HG03442 (cell line): Measurements from ENCODE around the gene SHC3.

ENCODE experiments used
- ATAC-seq: cut with Tn5 transposase; IDR thresholded peaks from one replicate; pipeline ENCODE4 v1.9.1; 2021; ENCODE audit warnings: mild to moderate bottlenecking, moderate library complexity; ENCODE audit not compliant: unreplicated experiment

Gene SHC3

DNA sequence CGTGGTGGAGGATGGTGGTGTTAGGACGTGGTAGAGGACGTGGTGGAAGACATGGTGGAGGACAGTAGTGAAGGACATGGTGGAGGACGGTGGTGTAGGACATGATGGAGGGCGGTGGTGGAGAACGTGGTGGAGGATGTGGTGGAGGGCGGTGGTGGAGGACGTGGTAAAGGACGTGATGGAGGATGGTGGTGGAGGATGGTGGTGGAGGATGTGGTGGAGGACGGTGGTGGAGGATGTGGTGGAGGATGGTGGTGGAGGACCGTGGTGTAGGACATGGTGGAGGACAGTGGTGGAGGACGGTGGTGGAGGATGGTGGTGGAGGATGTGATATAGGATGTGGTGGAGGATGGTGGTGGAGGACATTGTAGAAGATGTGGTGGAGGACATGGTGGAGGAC, 119.7 kb downstream of the SHC3 start:
- no peak for ATAC-seq

DNA sequence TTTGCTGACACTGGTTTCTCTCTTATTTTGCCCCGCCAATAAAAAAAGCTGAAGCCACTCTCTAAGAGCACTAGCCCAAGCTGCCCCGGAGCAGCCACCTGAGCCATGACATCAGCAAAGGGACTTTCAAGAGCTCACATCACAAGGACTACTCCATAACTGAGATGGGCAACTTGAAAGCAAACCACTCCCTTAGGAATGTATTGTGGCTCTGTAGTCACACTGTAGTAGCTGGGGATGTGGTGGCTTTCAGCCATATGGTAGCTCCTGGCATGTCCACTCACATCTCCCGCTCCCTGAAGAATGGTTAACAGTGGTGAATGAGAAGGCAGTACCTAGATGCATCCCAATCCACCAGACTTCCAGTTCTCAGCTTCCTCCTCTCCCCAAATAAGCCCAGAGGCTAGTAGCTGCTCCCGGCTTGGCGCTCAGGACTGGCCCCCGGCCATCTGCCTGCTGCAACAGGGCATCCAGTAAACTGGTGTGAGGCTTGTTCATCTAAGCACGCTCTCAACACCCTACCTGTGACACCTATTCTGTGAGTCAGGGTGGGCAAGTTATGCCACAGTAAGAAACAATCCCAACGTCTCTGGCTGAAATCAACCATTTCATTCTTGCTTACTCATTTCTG, 123.6 kb downstream of the SHC3 start:
- ATAC-seq = no peak

DNA sequence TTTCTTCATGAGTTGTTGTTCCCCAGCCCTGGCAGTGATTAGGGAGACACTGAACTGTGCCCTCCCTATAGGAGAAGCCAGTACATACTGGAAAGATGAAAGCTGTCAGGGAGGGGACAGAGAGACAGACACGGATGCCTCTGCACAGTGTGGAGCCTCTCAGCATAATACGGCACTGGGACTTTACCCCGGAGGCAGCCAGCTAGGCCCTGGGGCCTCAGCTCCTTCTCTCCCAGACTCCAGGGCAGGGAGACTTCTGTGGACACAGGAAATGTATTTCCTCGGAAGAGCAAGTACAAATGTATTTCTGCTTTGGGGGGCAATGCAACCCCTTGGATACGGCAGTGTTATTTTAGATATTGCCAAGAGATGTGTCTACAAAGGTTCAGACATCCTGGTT, 125.3 kb downstream of the SHC3 start:
- ATAC-seq = no peak

DNA sequence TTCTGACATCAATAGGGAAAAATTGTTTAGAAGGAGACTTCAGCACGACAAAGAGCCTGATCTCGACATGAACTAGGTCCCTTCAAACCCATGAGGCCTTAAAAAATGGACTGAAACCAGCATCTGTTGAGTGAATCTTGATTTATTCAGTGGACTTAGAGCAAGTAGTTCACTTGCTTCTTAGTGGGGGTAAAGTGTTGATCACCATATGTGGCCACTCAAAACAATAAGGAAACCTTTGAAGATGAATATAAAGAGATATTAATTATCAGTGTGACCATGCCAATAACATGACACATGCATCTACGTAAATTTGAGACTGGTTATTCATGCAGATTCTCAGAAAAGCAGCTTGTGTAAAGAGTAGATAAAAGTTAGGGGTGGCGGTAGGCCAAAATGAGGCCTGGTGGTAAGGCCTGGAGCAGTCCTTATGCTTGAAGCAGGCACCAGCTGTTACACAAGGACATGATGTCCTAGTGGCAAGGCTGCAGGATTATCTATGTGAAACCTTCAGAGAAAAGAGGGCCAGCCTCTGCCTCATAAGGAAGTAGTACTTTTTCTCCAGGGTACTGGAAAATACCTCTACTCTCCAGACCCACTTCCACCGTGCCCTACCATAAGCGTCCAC, 126.0 kb downstream of the SHC3 start:
- no peak for ATAC-seq

DNA sequence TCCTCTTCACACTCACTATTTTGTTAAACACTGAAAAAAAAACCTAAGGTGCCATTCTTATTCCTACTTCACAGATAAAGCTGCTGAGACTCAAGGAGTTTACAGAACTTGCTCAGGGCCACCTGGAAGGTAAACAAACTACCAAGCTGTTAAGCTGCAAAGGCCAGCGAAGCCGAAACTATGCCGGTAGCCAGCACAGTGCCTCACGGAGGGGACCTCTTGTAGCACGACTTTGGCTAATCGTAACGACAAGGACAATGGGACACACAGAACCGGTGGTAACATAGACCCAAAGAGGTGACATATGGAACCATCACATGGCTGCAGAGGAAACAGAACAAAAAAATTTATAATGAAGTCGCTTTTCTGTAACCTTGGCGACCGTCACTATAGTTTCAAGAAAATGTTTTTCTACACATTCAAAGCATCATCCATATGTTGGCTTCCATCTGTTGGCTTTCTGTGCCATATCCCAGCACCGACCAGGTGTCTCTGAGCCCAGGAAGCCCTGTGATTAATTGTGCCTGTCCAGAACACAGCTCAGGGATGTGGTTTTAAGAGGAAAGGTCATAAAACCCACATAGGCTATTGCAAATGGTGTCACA, 127.1 kb downstream of the SHC3 start:
- ATAC-seq = no peak

DNA sequence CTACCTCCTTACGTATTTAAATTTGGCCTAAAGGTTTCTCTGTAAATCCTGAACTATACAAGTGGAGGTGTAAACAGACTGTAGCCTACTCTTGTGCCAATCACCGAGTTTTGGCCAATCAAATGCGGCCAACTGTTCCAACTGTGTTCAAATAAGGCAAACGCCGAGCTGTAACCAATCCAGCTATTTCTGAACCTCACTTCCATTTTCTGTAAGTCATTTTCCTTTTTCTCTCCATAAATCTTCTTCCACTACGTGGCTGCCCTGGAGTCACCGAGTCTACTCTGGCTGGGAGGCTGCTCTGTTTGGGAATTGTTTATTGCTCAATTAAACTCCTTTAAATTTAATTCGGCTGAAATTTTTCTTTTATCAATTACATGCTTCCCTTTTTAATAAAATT, 129.0 kb downstream of the SHC3 start:
- no peak for ATAC-seq

DNA sequence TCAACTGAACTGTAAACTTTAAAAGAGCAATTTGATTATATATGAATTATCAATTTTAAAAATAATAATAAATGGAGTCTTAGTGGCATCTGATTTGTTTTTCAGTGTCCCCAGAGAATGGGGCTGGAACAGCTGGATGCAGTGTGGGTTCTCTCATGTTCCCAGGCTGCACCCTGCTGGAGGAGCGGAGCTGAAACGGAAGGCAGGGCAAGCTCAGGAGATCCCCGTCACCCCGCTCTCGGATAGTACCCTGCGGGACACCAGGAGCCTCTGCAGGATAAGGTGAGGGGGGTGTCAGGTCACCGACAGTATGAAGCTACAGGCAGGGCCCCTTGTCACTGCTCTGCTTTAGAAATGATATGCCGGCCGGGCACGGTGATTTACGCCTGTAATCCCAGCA, 130.0 kb downstream of the SHC3 start:
- ATAC-seq = no peak

DNA sequence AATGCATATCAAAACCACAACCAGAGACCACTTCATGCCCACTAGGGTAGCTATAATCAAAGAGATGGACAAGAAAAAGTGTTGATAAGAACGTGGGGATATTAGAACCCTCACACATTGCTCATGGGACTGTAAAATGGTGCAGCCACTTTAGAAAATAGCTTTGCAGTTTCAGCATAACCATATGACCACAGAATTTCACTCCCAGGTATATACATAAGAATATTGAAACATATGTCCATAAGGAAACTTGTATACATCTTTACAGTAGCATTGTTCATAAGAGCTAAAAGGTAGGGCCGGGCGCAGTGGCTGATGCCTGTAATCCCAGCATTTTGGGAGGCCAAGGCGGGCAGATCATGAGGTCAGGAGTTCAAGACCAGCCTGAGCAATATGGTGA, 131.0 kb downstream of the SHC3 start:
- ATAC-seq = no peak

DNA sequence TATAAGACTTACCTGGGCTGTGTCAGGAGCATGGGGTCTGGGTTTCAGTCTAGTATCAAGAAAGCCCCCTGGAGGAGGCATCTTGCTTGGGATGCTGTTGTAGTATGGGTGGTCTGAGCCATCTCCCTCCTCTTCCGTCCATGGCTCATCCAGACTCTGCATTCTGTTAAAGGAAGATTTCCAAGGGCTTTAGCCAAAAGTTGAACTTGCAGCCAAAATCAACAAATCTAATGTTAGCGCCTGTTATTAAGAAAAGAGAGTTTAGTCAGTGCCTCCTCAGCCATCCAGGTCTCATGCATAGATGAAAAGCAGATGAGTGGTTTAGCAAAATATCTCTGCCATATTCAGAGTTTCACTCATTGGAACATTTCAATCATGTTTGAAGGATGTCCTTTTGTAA, 131.8 kb downstream of the SHC3 start:
- ATAC-seq = no peak

DNA sequence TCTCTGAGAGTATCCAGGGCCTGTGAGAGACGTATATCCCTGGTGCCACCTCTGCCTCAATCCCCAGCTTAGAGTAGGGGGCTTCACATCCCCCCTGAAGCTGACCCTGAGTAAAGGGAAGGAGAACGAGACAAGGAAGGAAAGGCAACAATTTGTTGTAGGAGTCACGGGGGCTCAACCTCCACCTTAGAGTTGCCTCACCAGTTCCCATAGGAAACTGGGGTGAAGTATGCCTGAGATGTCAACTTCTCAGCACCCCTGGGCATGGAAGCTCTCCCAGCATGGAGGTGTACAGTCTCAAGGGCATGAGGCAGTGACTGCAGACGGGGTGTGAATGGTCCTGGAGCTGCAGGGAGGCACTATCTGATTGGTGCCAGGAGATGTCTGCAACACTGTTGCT, 133.7 kb downstream of the SHC3 start:
- no peak for ATAC-seq

DNA sequence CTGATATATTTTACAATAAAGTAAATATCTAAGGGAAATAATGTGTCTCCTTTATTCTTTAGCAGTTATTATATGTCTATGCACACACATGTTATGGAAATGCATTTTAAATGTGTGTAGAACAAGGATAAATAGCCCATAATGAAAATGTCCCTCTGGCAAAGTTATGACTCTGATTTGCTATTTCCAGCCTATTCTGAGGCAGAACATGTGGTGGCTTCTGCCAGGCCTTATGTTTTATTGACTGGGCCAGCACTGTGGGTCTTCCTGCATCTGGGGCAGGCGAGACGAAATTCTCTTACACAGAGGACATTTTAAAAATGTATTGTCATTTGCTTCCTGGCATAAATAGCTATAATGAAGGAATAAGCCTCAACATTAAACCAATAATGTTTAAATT, 134.5 kb downstream of the SHC3 start:
- ATAC-seq = no peak

DNA sequence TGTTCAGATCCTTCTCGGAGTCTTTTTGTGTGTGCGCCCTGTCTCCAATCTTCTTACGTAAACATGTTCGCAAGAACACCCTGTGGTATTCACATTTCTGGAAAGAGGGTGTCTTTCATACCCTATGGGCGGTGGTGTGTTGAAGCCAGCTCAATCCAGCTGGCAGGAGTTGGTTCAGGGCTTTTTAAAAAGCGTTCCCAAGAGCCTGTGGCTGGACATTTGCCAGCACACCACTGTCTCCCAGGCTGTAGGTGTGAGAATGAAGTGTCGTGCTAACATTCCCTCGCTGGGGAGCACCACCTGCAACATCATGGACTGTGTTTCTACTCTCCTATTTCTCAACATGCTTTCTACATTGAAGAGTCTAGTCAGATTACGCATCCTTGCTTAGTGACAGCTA, 135.6 kb downstream of the SHC3 start:
- no peak for ATAC-seq

DNA sequence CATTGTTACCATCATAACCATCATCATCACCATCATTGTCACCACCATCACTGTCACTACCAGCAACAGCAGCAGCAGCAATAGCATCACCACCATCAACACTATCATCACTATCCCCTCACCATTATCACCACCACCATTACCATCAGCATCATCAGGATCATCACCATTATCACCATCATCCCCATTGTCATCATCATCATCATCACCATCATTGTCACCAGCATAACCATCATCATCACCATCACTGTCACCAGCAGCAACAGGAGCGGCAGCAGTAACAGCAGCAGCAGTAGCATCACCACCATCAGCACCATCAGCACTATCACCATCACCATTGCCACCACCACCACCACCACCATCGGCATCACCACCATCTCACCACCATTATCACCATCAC, 139.0 kb downstream of the SHC3 start:
- ATAC-seq = no peak

DNA sequence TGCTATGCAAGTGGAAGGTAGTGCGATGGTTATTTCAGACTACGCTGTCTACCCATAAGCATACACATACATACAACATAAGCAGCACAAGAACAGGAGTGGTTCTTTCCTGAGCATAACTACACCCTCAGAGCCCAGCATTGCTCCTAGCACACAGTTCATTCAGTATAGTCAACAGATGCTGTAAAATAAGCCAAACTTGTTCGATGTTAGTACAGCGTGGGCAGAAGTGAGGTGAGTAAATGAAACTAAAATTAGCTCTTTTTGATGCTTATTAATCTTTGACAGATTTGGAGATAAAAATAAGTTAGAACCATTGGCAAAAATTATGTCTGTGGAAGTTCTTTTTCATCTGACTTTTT, 139.5 kb downstream of the SHC3 start:
- no peak for ATAC-seq

DNA sequence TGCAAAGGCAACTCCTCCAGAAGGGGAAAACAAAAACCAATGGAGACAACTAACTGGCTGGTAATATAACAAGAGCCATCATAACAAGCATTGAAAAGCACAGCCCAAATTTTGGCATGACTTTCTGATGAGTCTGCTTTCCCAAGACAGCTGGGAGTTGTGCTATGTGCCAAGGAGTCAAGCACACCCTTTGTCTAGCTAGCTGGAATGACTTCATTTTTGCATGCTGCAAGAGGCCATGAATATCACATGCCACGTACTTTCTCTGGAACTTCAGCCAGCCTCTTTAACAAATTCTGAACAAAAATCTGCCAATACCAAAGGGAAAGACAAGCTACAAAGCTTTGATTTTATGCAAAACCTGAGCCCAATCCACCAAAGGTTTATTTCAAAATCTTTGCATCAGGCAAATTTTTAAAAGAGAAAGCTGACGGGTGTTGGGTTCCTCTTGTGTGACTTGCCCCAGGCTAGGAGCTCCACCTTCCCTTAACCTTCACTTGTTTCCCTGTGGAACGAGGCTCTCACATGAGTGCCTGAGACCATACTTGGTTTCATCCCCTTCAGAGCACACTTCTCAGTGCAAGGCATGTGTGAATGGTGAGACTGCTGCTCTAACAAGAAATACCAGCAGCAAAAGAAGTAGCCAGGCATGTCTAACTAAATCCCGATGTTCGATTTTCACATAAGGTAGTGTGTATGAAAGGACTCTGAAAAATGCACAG, 140.1 kb downstream of the SHC3 start:
- ATAC-seq = no peak

DNA sequence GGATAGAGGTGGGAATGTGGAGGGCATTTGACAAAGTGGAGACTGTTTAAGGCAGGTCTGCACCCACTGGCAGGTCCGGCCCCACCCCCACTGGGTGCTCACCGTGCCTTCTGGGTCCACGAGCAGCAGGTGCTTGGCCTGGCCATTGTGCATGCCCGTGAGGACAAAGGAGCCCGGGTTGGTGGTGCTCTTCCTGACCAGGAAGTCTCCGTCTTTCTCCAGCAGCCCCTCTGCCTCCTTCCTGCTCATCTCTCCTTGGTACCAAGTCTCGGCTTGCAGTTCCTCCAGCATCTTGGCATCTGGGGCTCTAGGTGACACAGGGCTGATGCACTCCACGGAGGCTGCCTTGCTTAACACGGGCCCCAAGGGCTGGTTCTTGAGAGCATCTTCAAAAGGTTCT, 140.7 kb downstream of the SHC3 start:
- no peak for ATAC-seq

DNA sequence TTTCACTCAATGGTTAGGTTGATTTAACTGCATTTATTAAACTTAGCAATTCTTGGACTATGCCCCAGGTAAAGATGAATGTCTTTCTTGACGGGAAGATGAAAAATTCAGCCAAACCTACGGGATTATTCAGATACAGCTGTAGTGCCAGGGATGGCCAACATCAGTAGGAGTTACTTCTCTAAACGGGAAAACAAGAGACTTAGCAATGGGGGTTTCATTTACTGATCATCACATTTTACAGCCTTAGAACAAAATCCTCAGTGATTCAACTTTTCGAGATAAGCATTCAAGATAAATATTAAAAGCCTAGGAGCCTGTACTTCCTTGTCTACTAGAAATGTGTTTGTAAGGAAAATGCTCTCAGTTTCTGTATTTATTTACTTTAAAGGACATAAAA, 141.3 kb downstream of the SHC3 start:
- no peak for ATAC-seq

DNA sequence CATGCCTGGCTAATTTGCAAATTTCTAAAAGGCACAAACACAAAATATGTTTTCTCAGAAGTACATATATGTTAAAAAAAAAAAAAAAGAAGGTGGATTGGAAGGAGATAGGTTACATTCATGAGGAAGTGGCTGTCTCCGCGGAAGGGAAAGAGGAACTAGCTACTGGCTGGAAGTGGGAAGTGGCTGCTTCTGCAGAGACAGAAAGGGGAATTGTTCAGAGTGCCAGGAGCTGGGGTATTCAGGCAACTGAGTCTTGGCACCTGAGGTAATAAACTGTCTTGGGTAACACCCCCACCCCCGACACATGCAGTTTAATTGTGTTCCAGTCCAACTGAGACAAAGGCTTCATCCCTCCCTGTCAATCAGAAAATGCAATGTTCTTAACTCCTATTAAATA, 141.7 kb downstream of the SHC3 start:
- no peak for ATAC-seq

DNA sequence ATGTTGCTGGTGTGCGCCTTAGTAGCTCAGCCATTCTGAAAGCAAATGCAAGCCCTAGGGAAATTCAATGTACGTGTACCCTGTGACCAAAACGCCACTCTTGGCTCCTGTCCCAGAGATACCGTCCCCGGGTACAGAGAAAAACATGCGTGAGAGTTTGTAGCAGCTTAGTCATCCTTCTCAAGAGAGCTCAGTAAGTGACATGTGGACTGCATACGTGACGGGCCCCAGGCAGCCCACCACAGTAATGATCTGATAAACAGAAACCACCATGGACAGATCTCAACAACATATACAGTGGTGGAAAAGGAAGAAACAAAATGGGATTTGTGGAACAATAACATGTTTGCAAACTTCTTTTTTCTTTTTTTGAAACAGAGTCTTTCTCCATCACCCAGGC, 142.2 kb downstream of the SHC3 start:
- no peak for ATAC-seq

DNA sequence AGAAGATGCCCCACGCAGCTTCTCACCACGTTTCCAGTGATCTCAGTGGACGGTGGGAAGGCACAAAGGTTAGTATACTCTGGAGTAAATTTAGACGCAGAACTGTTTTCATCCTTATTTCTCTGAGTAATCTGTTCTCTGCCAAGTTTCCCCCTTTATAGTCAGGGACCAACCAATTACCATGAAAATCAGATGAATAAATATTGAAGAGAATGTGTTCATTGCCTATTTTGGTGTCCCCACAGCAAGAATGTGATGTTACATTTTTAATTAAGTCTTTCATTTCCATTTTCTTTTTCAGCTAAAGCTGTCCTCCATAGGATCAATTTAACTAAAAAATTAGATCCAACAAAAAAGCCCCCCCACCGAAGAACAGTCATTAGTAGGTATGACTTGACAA, 146.0 kb downstream of the SHC3 start:
- ATAC-seq = no peak

DNA sequence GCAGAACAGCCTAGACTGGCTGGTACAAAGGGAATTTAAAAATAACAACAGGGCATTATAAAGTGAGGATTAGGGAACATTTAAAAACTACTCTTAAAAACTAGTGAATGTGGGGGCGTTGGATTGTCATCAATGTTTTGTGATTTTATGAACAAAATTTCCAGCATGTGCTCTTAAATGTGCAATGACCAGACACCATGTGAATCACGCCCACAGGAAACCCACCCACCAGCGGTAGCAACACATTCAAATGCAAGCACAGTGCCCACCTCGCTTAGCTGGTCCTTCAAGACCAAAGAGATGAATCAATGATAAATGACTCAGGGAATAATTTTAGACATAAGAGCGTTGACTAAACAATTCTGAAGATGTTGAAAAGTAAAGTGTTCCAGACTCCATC, 146.4 kb downstream of the SHC3 start:
- ATAC-seq = no peak

DNA sequence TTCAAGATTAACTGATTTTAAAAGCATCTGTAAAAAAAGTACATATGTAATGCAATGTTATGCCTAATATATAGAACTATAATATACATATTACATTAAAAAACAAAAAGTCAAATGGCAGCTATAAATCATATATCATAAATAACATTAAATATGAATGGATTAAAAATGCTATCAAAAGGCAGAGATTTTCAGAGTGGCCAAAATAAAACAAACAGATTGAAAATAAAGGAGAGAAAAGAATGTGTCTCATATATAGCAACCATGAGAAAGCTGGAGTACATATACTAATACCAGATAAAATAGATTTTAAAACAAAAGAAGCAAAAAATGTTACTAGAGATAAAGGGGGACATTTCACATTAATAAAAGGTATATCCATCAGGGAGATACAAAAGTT, 148.8 kb downstream of the SHC3 start:
- ATAC-seq = no peak
